HG03196 (cell line): ENCODE results near the gene PRKX.
"Not testable (repeated sequence)": the region's sequence is repeated elsewhere in the genome, so short reads cannot be mapped to it uniquely, and the experiment has no call there.

Source experiments
- ATAC-seq: cut with Tn5 transposase; IDR thresholded peaks from one replicate; pipeline ENCODE4 v1.9.1; 2021; ENCODE audit not compliant: unreplicated experiment

Gene PRKX

GRCh38 chrX:3585719-3586118 lies 127.7 kb downstream of the PRKX start:
- ATAC-seq = no peak

GRCh38 chrX:3584415-3584996 lies 128.9 kb downstream of the PRKX start:
- no peak for ATAC-seq

- ATAC-seq = no peak
These were observed 131.0 kb downstream of the PRKX start for GRCh38 chrX:3582451-3582850.

- ATAC-seq = no peak
These were observed 131.8 kb downstream of the PRKX start for GRCh38 chrX:3581609-3582108.

- ATAC-seq = no peak
These were observed 135.9 kb downstream of the PRKX start for GRCh38 chrX:3577551-3577950.

GRCh38 chrX:3576886-3577501 lies 136.5 kb downstream of the PRKX start:
- ATAC-seq = no peak

- ATAC-seq = no peak
These were observed 145.8 kb downstream of the PRKX start for GRCh38 chrX:3567686-3568085.

GRCh38 chrX:3563451-3563850 lies 150.0 kb downstream of the PRKX start:
- no peak for ATAC-seq

GRCh38 chrX:3560010-3560409 lies 153.4 kb downstream of the PRKX start:
- ATAC-seq = not testable (repeated sequence)
